HG02870 (cell line): ENCODE results near the gene ITGB4.

Experiments
- ATAC-seq: cut with Tn5 transposase; IDR thresholded peaks from one replicate; pipeline ENCODE4 v1.9.1; 2021; ENCODE audit warnings: mild to moderate bottlenecking, moderate library complexity; ENCODE audit not compliant: unreplicated experiment

The ITGB4 gene

GRCh38 chr17:75697651-75698291 is 23.5 kb upstream of the ITGB4 start:
- no peak for ATAC-seq

- ATAC-seq, result no peak
Measured at GRCh38 chr17:75698659-75699058, 22.6 kb upstream of the ITGB4 start.

- ATAC-seq, result no peak
Measured at GRCh38 chr17:75701288-75701687, 20.0 kb upstream of the ITGB4 start.

GRCh38 chr17:75703191-75703590 is 18.1 kb upstream of the ITGB4 start:
- no peak for ATAC-seq

GRCh38 chr17:75703591-75703990 is 17.7 kb upstream of the ITGB4 start:
- ATAC-seq, result no peak

GRCh38 chr17:75704963-75705875 is 16.0 kb upstream of the ITGB4 start:
- ATAC-seq, result no peak

- no peak for ATAC-seq
Measured at GRCh38 chr17:75706042-75706728, 15.1 kb upstream of the ITGB4 start.

- no peak for ATAC-seq
Measured at GRCh38 chr17:75707079-75707571, 14.1 kb upstream of the ITGB4 start.

GRCh38 chr17:75712446-75712845 is 8.8 kb upstream of the ITGB4 start:
- ATAC-seq, result no peak

- no peak for ATAC-seq
Measured at GRCh38 chr17:75719732-75720131, 1.5 kb upstream of the ITGB4 start.

GRCh38 chr17:75721463-75722011 is 278 bp downstream of the ITGB4 start:
- ATAC-seq, result no peak

- no peak for ATAC-seq
Measured at GRCh38 chr17:75722076-75722475, 817 bp downstream of the ITGB4 start.

- ATAC-seq, result no peak
Measured at GRCh38 chr17:75722542-75723095, 1.4 kb downstream of the ITGB4 start.

- ATAC-seq, result no peak
Measured at GRCh38 chr17:75723171-75723930, 2.1 kb downstream of the ITGB4 start.

GRCh38 chr17:75724016-75725003 is 3.1 kb downstream of the ITGB4 start:
- ATAC-seq, result no peak

GRCh38 chr17:75725504-75725903 is 4.2 kb downstream of the ITGB4 start:
- ATAC-seq, result no peak

GRCh38 chr17:75727391-75727790 is 6.1 kb downstream of the ITGB4 start:
- ATAC-seq, result no peak

- no peak for ATAC-seq
Measured at GRCh38 chr17:75729351-75729750, 8.1 kb downstream of the ITGB4 start.

GRCh38 chr17:75730065-75730464 is 8.8 kb downstream of the ITGB4 start:
- no peak for ATAC-seq
